ENCODE data around the gene TMC1.
"Not testable (repeated sequence)": the region's sequence is repeated elsewhere in the genome, so short reads cannot be mapped to it uniquely, and the experiment has no call there.

The TMC1 gene

GRCh38 chr9:72521416-72521815 lies at the start of gene TMC1:
Gene TMC1, plus strand, starts transcription at chr9:72521608. Its CDS starts 127,041 bp downstream, at chr9:72648649.
- not testable (repeated sequence) for H3K9me3 Mint-ChIP-seq (ENCODE audit: low read depth); H3K36me3 Mint-ChIP-seq; H3K27me3 Mint-ChIP-seq; H3K27ac Mint-ChIP-seq; H3K4me3 Mint-ChIP-seq
- peaks cover 19% of the 10 kb centered on the region for H3K4me1 Mint-ChIP-seq (ENCODE audit: low read depth)

GRCh38 chr9:72473474-72474261 lies 47.7 kb upstream of the TMC1 start:
- Mint-ChIP-seq H3K9me3 (ENCODE audit: low read depth) (peaks cover 6% of the 10 kb centered on the region), H3K4me1 (ENCODE audit: low read depth) (peaks cover 44% of the 10 kb centered on the region), H3K36me3 (peaks cover 3% of the 10 kb centered on the region), H3K27me3 (no peaks in the 10 kb centered on the region), H3K4me3 (peak overlapping the region; percentile 55), H3K27ac (peak overlapping the region; percentile 90)

- Mint-ChIP-seq H3K4me1 (ENCODE audit: low read depth) (peaks cover 53% of the 10 kb centered on the region), H3K27ac (no peak overlapping the region), H3K9me3 (ENCODE audit: low read depth) (peaks cover 6% of the 10 kb centered on the region), H3K36me3 (peaks cover 3% of the 10 kb centered on the region), H3K27me3 (no peaks in the 10 kb centered on the region), H3K4me3 (no peak overlapping the region)
Measured at GRCh38 chr9:72474676-72475075, 46.7 kb upstream of the TMC1 start.

GRCh38 chr9:72476100-72476499 lies 45.3 kb upstream of the TMC1 start:
- peaks cover 53% of the 10 kb centered on the region for H3K4me1 Mint-ChIP-seq (ENCODE audit: low read depth)
- no peak overlapping the region for H3K27ac Mint-ChIP-seq
- no peak overlapping the region for H3K4me3 Mint-ChIP-seq
- peaks cover 3% of the 10 kb centered on the region for H3K36me3 Mint-ChIP-seq
- H3K9me3 Mint-ChIP-seq (ENCODE audit: low read depth): peaks cover 6% of the 10 kb centered on the region
- no peaks in the 10 kb centered on the region for H3K27me3 Mint-ChIP-seq

- Mint-ChIP-seq H3K4me1 (ENCODE audit: low read depth) (peaks cover 53% of the 10 kb centered on the region), H3K9me3 (ENCODE audit: low read depth) (peaks cover 6% of the 10 kb centered on the region), H3K27ac (peak overlapping the region; percentile 84), H3K27me3 (no peaks in the 10 kb centered on the region), H3K36me3 (peaks cover 3% of the 10 kb centered on the region), H3K4me3 (peak overlapping the region; percentile 68)
Measured at GRCh38 chr9:72476617-72477437, 44.6 kb upstream of the TMC1 start.

- Mint-ChIP-seq H3K27ac (no peak overlapping the region), H3K36me3 (peaks cover 3% of the 10 kb centered on the region), H3K9me3 (ENCODE audit: low read depth) (peaks cover 3% of the 10 kb centered on the region), H3K27me3 (no peaks in the 10 kb centered on the region), H3K4me3 (peak overlapping the region; percentile 1), H3K4me1 (ENCODE audit: low read depth) (peaks cover 50% of the 10 kb centered on the region)
Measured at GRCh38 chr9:72477930-72478518, 43.4 kb upstream of the TMC1 start.

GRCh38 chr9:72478966-72479365 lies 42.4 kb upstream of the TMC1 start:
- no peaks in the 10 kb centered on the region for H3K9me3 Mint-ChIP-seq (ENCODE audit: low read depth)
- no peaks in the 10 kb centered on the region for H3K27me3 Mint-ChIP-seq
- peaks cover 41% of the 10 kb centered on the region for H3K4me1 Mint-ChIP-seq (ENCODE audit: low read depth)
- H3K4me3 Mint-ChIP-seq: peak overlapping the region; percentile 51
- no peak overlapping the region for H3K27ac Mint-ChIP-seq
- peaks cover 3% of the 10 kb centered on the region for H3K36me3 Mint-ChIP-seq

GRCh38 chr9:72480261-72480660 lies 41.1 kb upstream of the TMC1 start:
- H3K4me3 Mint-ChIP-seq; H3K9me3 Mint-ChIP-seq (ENCODE audit: low read depth); H3K27me3 Mint-ChIP-seq; H3K36me3 Mint-ChIP-seq; H3K27ac Mint-ChIP-seq: not testable (repeated sequence)
- H3K4me1 Mint-ChIP-seq (ENCODE audit: low read depth): peaks cover 35% of the 10 kb centered on the region

- no peaks in the 10 kb centered on the region for H3K9me3 Mint-ChIP-seq (ENCODE audit: low read depth)
- peaks cover 34% of the 10 kb centered on the region for H3K4me1 Mint-ChIP-seq (ENCODE audit: low read depth)
Measured at GRCh38 chr9:72480921-72481320, 40.5 kb upstream of the TMC1 start.

GRCh38 chr9:72485821-72486593 lies 35.4 kb upstream of the TMC1 start:
- Mint-ChIP-seq H3K27me3 (no peaks in the 10 kb centered on the region), H3K4me1 (ENCODE audit: low read depth) (no peaks in the 10 kb centered on the region), H3K9me3 (ENCODE audit: low read depth) (no peaks in the 10 kb centered on the region), H3K4me3 (no peak overlapping the region), H3K27ac (no peak overlapping the region), H3K36me3 (no peaks in the 10 kb centered on the region)

More at GRCh38 chr9:72480921-72481320, 40.5 kb upstream of the TMC1 start:
- H3K27ac Mint-ChIP-seq: no peak overlapping the region
- no peaks in the 10 kb centered on the region for H3K27me3 Mint-ChIP-seq
- no peak overlapping the region for H3K4me3 Mint-ChIP-seq
- peaks cover 3% of the 10 kb centered on the region for H3K36me3 Mint-ChIP-seq

- Mint-ChIP-seq H3K36me3 (no peaks in the 10 kb centered on the region), H3K27ac (no peak overlapping the region), H3K9me3 (ENCODE audit: low read depth) (no peaks in the 10 kb centered on the region), H3K27me3 (no peaks in the 10 kb centered on the region), H3K4me3 (no peak overlapping the region), H3K4me1 (ENCODE audit: low read depth) (no peaks in the 10 kb centered on the region)
Measured at GRCh38 chr9:72486594-72486955, 34.8 kb upstream of the TMC1 start.

GRCh38 chr9:72487665-72488064 lies 33.7 kb upstream of the TMC1 start:
- H3K27me3 Mint-ChIP-seq; H3K36me3 Mint-ChIP-seq; H3K27ac Mint-ChIP-seq; H3K4me1 Mint-ChIP-seq (ENCODE audit: low read depth); H3K9me3 Mint-ChIP-seq (ENCODE audit: low read depth); H3K4me3 Mint-ChIP-seq: not testable (repeated sequence)

- no peaks in the 10 kb centered on the region for H3K4me1 Mint-ChIP-seq (ENCODE audit: low read depth)
- no peak overlapping the region for H3K27ac Mint-ChIP-seq
- H3K9me3 Mint-ChIP-seq (ENCODE audit: low read depth): no peaks in the 10 kb centered on the region
- H3K36me3 Mint-ChIP-seq: no peaks in the 10 kb centered on the region
- no peak overlapping the region for H3K4me3 Mint-ChIP-seq
- H3K27me3 Mint-ChIP-seq: no peaks in the 10 kb centered on the region
Measured at GRCh38 chr9:72489986-72490385, 31.4 kb upstream of the TMC1 start.

- no peaks in the 10 kb centered on the region for H3K27me3 Mint-ChIP-seq
- H3K27ac Mint-ChIP-seq: no peak overlapping the region
- H3K9me3 Mint-ChIP-seq (ENCODE audit: low read depth): no peaks in the 10 kb centered on the region
- no peaks in the 10 kb centered on the region for H3K36me3 Mint-ChIP-seq
- no peaks in the 10 kb centered on the region for H3K4me1 Mint-ChIP-seq (ENCODE audit: low read depth)
- no peak overlapping the region for H3K4me3 Mint-ChIP-seq
Measured at GRCh38 chr9:72491242-72491641, 30.2 kb upstream of the TMC1 start.

GRCh38 chr9:72494051-72494450 lies 27.4 kb upstream of the TMC1 start:
- Mint-ChIP-seq H3K9me3 (ENCODE audit: low read depth) (no peaks in the 10 kb centered on the region), H3K27me3 (peaks cover 1% of the 10 kb centered on the region), H3K36me3 (no peaks in the 10 kb centered on the region), H3K4me3 (no peak overlapping the region), H3K27ac (no peak overlapping the region), H3K4me1 (ENCODE audit: low read depth) (no peaks in the 10 kb centered on the region)
